GM12878 (cell line): ENCODE measurements around the gene SRSF2. TPM values are rescaled to one million over a fixed set of nuclear protein-coding genes. Genes with fewer than 3 reads are reported as not detected.

ENCODE experiments used
- ATAC-seq: fragments of 200-7000 bp; cut with Tn5 transposase; 3 replicates; pipeline ENCODE4 v1.9.1; 2020; ENCODE audit warnings: mild to moderate bottlenecking, moderate library complexity
- BruUV-seq: library from RNA; stranded (reverse); fragments of 400-500 nt; replicated peaks from 2 replicates; lab custom pipeline; 2021; lab: Mats Ljungman, UMichigan
- CTCF ChIA-PET: fragments of 300-600 bp; sonication (Branson Sonifier 250); formaldehyde crosslinking; extraction: SDS; loops from one replicate; lab custom pipeline; 2021; ENCODE audit warnings: inconsistent platforms; lab: Yijun Ruan, JAX
- POLR2A ChIA-PET: fragments of 350-600 bp; formaldehyde crosslinking; extraction: SDS; loops from one replicate; lab custom pipeline; 2021; ENCODE audit warnings: inconsistent platforms; lab: Charles Lee
- RAD21 ChIA-PET: fragments of 300-600 bp; sonication (Branson Sonifier 250); formaldehyde crosslinking; loops from one replicate; lab custom pipeline; 2023; ENCODE audit warnings: antibody characterized with exemption; ENCODE audit not compliant: unreplicated experiment; lab: Charles Lee
- SMC1A ChIA-PET: fragments of 300-600 bp; sonication (Branson Sonifier 250); formaldehyde crosslinking; loops from one replicate; lab custom pipeline; 2023; ENCODE audit not compliant: unreplicated experiment, uncharacterized antibody; lab: Charles Lee
- DNase-seq: peaks from one replicate; pipeline ENCODE4 v3.0.0-alpha.2; 2011; ENCODE audit warnings: low read depth, low spot score
- FAIRE-seq: peaks from 3 replicates; lab custom pipeline; 2011; peaks lifted over from hg19 to GRCh38; lab: Jason Lieb, UNC
- H2AFZ ChIP-seq: 2 replicates; pipeline ENCODE4 v1.6.0; 2011; ENCODE audit warnings: low read depth, low read length, control low read depth; ENCODE audit not compliant: control insufficient read depth
- H3K27ac ChIP-seq: 2 replicates; pipeline ENCODE4 v1.5.1; 2011; ENCODE audit warnings: control low read depth; ENCODE audit not compliant: control insufficient read depth, insufficient read depth
- H3K27me3 ChIP-seq, 2 experiments: replicated peaks in 1 of 2; 2 replicates each; pipeline versions ENCODE4 v1.6.0 to v1.6.1; 2011; ENCODE audit warnings: low read length in 1 of 2; ENCODE audit not compliant: control insufficient read depth in 2 of 2, insufficient read depth in 2 of 2
- H3K36me3 ChIP-seq, 2 experiments: 2 replicates each; pipeline ENCODE4 v1.5.1; 2011; ENCODE audit warnings: low read length in 1 of 2; ENCODE audit not compliant: control insufficient read depth in 2 of 2, insufficient read depth in 2 of 2
- H3K4me1 ChIP-seq: 2 replicates; pipeline ENCODE4 v1.6.1; 2011; ENCODE audit warnings: mild to moderate bottlenecking, low read length, moderate library complexity, mixed read lengths; ENCODE audit not compliant: control insufficient read depth, insufficient read depth
- H3K4me2 ChIP-seq: 2 replicates; pipeline ENCODE4 v1.6.0; 2011; ENCODE audit warnings: control low read depth; ENCODE audit not compliant: control insufficient read depth, insufficient read depth
- H3K4me3 ChIP-seq: fragments of 200-600 bp; sonication (generic); 2 replicates; pipeline ENCODE4 v1.5.1; 2016
- H3K79me2 ChIP-seq: 2 replicates; pipeline ENCODE4 v1.6.0; 2011; ENCODE audit warnings: low read length; ENCODE audit not compliant: control insufficient read depth, insufficient read depth
- H3K9ac ChIP-seq: 2 replicates; pipeline ENCODE4 v1.8.0; 2011; ENCODE audit warnings: low read length, control low read depth, mixed read lengths; ENCODE audit not compliant: control insufficient read depth, insufficient read depth
- H3K9me3 ChIP-seq: replicated peaks from 3 replicates; pipeline ENCODE4 v1.5.1; 2011; ENCODE audit warnings: mild to moderate bottlenecking, low read length; ENCODE audit not compliant: control insufficient read depth, insufficient read depth
- H4K20me1 ChIP-seq: 2 replicates; pipeline ENCODE4 v1.6.0; 2011; ENCODE audit not compliant: control insufficient read depth, insufficient read depth
- CTCF ChIP-seq, 3 experiments: IDR thresholded peaks in 2 of 3; conservative IDR thresholded peaks in 1 of 3; 2 replicates each; pipeline ENCODE4 v1.5.1; 2011; ENCODE audit warnings: low read depth in 3 of 3, low read length in 3 of 3, mild to moderate bottlenecking in 3 of 3, control low read depth in 2 of 3, moderate library complexity in 2 of 3, inconsistent platforms in 1 of 3, mixed read lengths in 1 of 3; ENCODE audit not compliant: control insufficient read depth in 2 of 3, insufficient read depth in 1 of 3; ENCODE audit errors: extremely low read depth in 1 of 3
- NRF1 ChIP-seq: conservative IDR thresholded peaks from 2 replicates; pipeline ENCODE4 v1.6.1; 2011; ENCODE audit warnings: mild to moderate bottlenecking, low read depth, low read length, improper control_type of control experiment
- RAD21 ChIP-seq: IDR thresholded peaks from 2 replicates; pipeline ENCODE4 v1.6.1; 2011; ENCODE audit warnings: mild to moderate bottlenecking, low read depth, low read length, moderate library complexity; ENCODE audit not compliant: insufficient read depth
- SMC3 ChIP-seq: IDR thresholded peaks from 2 replicates; pipeline ENCODE4 v1.6.1; 2011; ENCODE audit warnings: low read length, improper control_type of control experiment, borderline replicate concordance
- WGBS: methylation state at CpG from one replicate; pipeline ENCODE4 v1.1.6; 2016; ENCODE audit warnings: low lambda C conversion rate; ENCODE audit not compliant: insufficient replicate concordance, insufficient coverage; ENCODE audit errors: missing lambda C conversion rate; 5-methylcytosine and 5-hydroxymethylcytosine counted together
- in situ Hi-C: fragments of 300-500 bp; cut with MboI; formaldehyde crosslinking; loops from 9 replicates; pipeline ENCODE4 v1.14.3; 2018; ENCODE audit warnings: mixed read lengths
- intact Hi-C: fragments of 100-400 bp; cut with micrococcal nuclease; formaldehyde crosslinking; loops from one replicate; pipeline ENCODE4 v1.14.2; 2022; ENCODE audit not compliant: unreplicated experiment
- polyA plus RNA-seq, 11 experiments: library from polyadenylated mRNA; depleted of rRNA in 4 of 11; unstranded in 6 of 11; stranded (reverse) in 5 of 11; fragments of >200 nt; fragmentation: Nextera tagmentation in 4 of 11; fragmentation: Illumina TruSeq in 1 of 11; extraction: Ambion mirVana in 4 of 11; extraction: Trizol in 1 of 11; gene quantifications; 1 replicate in 1 of 11; 2 replicates in 10 of 11; pipeline versions ENCODE4 v1.2.1 to v1.2.3, GENCODE V29; 2011 to 2016; ENCODE audit warnings: inconsistent platforms in 2 of 11, missing spikeins in 2 of 11, low read depth in 1 of 11
- total RNA-seq, 4 experiments: library from RNA; depleted of rRNA in 3 of 4; stranded (reverse); fragments of >200 nt in 3 of 4; fragmentation: Illumina TruSeq in 1 of 4; extraction: Trizol in 1 of 4; gene quantifications; 2 replicates each; pipeline versions ENCODE4 v1.2.1 to v1.2.3, GENCODE V29; 2013 to 2021

SRSF2 gene
- total and polyA plus RNA-seq, 10 of the 15 experiments (the other 5 are each of a cell fraction or from before 2014, with no cell fraction given): 225 to 795 (median 410) TPM

- Histone ChIP-seq H3K79me2 (no peaks in the 10 kb centered on the region), H3K4me3 (no peak overlapping the region), H3K9ac (no peak overlapping the region), H3K9me3 (no peaks in the 10 kb centered on the region), H2AFZ (no peak overlapping the region), H4K20me1 (peaks cover 5% of the 10 kb centered on the region), H3K27me3 (no peaks in the 10 kb centered on the region; a peak in 1 of 4 replicates), H3K27ac (no peak overlapping the region), H3K4me1 (peaks cover 8% of the 10 kb centered on the region), H3K36me3 (peaks cover 10 to 36% of the 10 kb centered on the region in 2 experiments), H3K4me2 (peak overlapping the region; percentile 30)
- no peak for DNase-seq
- intact Hi-C loops: loop anchor here (10.0 kb wide), 1 partner anchor 90 kb away; no protein-coding TSS in a partner anchor
- WGBS: 1% methylated on average over 4 of the region's 4 CpGs
- no peak for FAIRE-seq
- ChIA-PET CTCF (interaction anchor here (0.7 to 6.5 kb wide), 9 partner anchors 12 to 91 kb away, joined by 3 to 65 read pairs (median 5); partner anchors contain the start of genes JMJD6 and METTL23), POLR2A (interaction anchor here (1.3 kb wide), 1 partner anchor 11 kb away, joined by 3 read pairs; the partner anchor contains the start of genes JMJD6 and METTL23), SMC1A (interaction anchor here (1.1 to 2.0 kb wide), 2 partner anchors 13 to 18 kb away, joined by 3 to 7 read pairs; no protein-coding TSS in a partner anchor), RAD21 (interaction anchor here (0.7 to 1.6 kb wide), 2 partner anchors 10 to 33 kb away, joined by 3 to 10 read pairs; no protein-coding TSS in a partner anchor)
- in situ Hi-C loops: no loop called here
- TF ChIP-seq NRF1 (no peak), CTCF (IDR thresholded peaks at IDR 0.05 in 2 of 3, conservative IDR thresholded peaks at IDR 0.05 in 1 of 3; ENCODE audit: control insufficient read depth in 2 of 3, extremely low read depth in 1 of 3, insufficient read depth in 1 of 3, low read depth in 3 of 3, low read length in 3 of 3) (peak; percentile 68 to 77 (median 69)), SMC3 (peak; percentile 56; the same call in 1 of the 2 replicates), RAD21 (peak; percentile 71)
- BruUV-seq: no TSS peak
- peak; percentile 71 for ATAC-seq
Observed at GRCh38 chr17:76714822-76715495, 22.2 kb downstream of the SRSF2 start.
